HG02610 (cell line): ENCODE data around the gene SLC50A1.

Experiments used
- ATAC-seq: cut with Tn5 transposase; IDR thresholded peaks from one replicate; pipeline ENCODE4 v1.9.1; 2021; ENCODE audit warnings: mild to moderate bottlenecking, moderate library complexity; ENCODE audit not compliant: unreplicated experiment

Gene SLC50A1, protein sequence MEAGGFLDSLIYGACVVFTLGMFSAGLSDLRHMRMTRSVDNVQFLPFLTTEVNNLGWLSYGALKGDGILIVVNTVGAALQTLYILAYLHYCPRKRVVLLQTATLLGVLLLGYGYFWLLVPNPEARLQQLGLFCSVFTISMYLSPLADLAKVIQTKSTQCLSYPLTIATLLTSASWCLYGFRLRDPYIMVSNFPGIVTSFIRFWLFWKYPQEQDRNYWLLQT

GRCh38 chr1:155135415-155136028, at the start of gene SLC50A1:
SLC50A1 (plus strand) TSS chr1:155135852; CDS start chr1:155135912, 60 bp downstream.
- ATAC-seq: peak; percentile 77

GRCh38 chr1:155086128-155086741, 49.4 kb upstream of the SLC50A1 start:
- ATAC-seq: no peak

DNA sequence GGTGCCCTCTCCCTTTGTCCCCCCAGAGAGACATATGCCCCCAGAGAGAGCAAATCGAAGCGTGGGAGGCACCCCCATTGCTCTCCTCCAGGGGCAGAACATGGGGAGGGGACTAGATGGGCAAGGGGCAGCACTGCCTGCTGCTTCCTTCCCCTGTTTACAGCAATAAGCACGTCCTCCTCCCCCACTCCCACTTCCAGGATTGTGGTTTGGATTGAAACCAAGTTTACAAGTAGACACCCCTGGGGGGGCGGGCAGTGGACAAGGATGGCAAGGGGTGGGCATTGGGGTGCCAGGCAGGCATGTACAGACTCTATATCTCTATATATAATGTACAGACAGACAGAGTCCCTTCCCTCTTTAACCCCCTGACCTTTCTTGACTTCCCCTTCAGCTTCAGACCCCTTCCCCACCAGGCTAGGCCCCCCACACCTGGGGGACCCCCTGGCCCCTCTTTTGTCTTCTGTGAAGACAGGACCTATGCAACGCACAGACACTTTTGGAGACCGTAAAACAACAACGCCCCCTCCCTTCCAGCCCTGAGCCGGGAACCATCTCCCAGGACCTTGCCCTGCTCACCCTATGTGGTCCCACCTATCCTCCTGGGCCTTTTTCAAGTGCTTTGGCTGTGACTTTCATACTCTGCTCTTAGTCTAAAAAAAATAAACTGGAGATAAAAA, 48.7 kb upstream of the SLC50A1 start:
- ATAC-seq: no peak

- ATAC-seq: no peak
Measured at GRCh38 chr1:155091071-155092051, 44.3 kb upstream of the SLC50A1 start.

DNA sequence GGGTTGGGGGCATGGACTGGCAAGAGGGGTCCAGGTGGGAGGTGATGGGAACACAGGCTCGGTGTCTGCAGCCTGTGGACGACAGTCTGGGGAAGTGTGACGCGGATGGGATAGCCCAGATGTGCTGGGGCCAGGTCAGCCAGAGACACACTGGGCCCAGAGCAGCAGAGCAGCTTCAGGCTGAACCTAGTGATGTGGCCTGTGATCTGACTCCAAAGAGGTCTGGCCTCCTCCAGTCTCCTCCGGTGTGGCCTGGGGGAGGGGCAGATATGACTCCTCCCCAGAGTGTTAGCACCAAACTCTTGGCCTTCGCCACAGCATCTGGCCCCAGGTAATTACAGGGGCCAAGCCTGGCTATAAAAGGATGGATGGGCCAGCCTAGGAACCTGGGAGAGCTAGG, 43.5 kb upstream of the SLC50A1 start:
- no peak for ATAC-seq

DNA sequence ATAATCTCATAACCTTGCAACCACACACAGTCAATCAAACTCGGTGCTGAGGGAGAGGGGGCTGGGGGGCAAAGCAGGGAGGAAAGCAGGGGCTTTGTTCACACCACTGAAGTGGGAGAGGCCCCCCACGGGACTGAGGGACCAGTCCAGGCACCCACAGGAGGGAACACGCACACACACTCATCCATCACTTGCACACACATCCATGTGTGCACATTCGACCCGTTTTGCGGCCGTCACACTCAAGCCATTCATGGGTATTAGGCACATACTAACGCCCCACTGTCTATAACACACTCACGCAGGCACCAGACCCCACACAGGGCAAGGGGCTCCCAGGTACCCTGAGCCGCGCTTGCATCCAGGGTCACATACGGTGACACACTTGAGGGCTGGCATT, 43.0 kb upstream of the SLC50A1 start:
- no peak for ATAC-seq

GRCh38 chr1:155093911-155094621, 41.6 kb upstream of the SLC50A1 start:
- no peak for ATAC-seq

DNA sequence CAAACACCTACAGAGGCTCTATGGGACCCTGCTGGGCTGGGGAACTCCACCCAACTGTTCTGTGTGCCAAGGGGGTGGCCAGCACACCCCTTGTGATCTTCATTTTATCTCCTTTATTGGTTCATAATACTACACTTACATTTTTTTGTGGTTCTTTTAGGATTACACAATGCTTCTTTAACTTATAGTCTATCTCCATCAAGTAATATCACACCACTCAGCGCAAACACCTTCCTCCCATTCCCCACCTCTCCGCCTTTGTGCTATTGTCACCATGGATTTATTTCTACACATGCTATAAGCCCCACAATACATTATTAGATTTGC, 41.1 kb upstream of the SLC50A1 start:
- no peak for ATAC-seq

- no peak for ATAC-seq
Measured at GRCh38 chr1:155099331-155099730, 36.3 kb upstream of the SLC50A1 start.

DNA sequence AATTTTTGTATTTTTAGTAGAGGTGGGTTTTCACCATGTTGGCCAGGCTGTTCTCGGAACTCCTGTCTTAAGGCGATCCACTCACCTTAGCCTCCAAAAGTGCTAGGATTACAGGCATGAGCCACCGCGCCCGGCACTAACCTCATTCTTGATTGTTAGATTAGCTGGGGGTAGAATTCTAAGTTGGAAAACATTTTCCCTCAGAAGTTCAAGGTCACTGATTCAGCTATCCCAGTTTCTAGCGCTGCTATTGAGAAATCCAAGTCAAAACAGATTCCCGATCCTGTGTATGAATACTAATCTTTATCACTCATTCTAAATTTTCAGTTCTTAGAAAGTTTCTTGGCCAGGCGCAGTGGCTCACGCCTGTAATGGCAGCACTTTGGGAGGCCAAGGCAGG, 32.3 kb upstream of the SLC50A1 start:
- ATAC-seq: no peak

- no peak for ATAC-seq
Measured at GRCh38 chr1:155104605-155105534, 30.8 kb upstream of the SLC50A1 start.

- no peak for ATAC-seq
Measured at GRCh38 chr1:155105604-155106011, 30.0 kb upstream of the SLC50A1 start.

GRCh38 chr1:155106862-155107261, 28.8 kb upstream of the SLC50A1 start:
- no peak for ATAC-seq

DNA sequence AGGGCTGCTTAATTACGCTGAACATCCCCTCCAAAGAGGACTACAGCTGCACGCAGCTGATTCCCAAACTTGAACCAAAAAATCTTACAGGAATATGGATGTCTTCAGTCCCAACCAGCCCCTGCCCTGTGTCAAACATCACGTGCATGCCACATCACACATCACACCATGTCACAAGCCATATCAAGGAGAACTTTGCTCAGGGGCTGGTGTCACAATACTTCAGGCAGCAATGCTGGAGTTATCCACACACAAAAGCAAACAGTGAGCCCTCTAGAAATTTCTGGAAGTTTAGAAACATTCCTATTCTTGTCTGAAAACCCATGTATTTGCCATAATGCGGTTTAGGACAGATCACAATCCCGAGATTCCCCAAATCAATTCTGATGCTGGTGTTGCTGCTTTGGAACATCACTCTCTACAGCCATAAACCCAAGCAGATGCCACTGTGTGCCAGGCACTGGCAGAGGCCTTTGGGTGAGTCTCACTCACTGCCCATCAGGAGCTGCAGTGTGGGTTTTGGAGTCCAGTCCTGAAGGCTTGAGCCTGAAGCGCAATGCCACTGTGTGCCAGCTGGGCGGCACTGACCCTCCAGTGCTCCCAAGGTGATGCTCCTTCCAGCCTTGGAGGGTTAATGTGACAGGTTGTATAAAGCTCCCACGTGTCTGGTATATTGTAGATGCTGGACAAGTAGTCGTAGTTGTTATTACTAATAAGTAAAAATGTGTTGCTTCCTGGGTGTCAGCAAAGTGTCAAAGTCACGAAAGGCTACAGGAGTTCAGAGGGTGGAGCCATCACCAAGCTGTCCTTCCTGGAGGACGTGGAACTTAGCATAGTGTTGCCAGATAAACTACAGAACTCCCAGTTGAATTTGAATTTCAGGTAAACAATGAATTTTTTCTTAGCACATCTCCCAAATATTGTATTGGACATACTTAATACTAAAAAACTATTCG, 28.1 kb upstream of the SLC50A1 start:
- no peak for ATAC-seq

GRCh38 chr1:155108296-155108695, 27.4 kb upstream of the SLC50A1 start:
- no peak for ATAC-seq

DNA sequence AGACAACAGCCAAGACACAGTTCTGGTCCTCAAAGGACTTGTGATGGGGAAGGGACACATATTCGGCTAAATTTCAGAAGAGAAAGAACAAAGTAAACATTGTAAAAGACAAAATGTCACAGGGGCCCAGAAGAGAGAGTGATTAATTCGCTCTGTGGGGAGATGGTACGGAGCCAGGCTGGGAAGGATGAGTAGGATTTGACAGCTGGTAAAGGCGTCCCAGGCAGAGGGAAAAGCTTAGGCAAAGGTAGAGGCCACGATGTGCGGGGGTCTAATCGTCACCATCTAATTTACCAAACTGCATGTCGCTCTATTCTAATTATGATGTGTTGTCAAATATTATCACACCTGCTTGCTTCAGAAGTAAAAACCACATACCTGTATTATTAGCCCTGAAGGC, 25.3 kb upstream of the SLC50A1 start:
- ATAC-seq: no peak

DNA sequence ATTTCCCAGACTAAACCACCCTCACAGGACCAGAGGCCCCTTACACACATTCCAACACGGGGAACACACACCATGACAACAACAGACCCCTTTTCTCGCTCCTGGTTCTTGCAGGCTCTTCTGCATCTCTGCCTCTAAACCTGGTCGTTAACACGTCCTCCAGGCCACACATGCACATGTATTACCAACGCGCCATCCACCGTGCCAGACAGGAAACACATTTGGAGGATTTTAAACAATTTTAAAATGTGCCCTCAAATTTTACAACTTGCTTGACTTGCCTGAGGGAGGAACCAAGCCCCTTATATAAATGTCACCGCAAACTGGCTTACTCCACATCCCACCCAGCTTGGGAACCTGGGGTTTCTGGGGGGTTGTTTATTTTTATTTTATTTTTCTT, 24.8 kb upstream of the SLC50A1 start:
- ATAC-seq: no peak

- no peak for ATAC-seq
Measured at GRCh38 chr1:155113450-155113980, 22.1 kb upstream of the SLC50A1 start.
